ENCODE data around the gene PARD6A.

Gene PARD6A

DNA sequence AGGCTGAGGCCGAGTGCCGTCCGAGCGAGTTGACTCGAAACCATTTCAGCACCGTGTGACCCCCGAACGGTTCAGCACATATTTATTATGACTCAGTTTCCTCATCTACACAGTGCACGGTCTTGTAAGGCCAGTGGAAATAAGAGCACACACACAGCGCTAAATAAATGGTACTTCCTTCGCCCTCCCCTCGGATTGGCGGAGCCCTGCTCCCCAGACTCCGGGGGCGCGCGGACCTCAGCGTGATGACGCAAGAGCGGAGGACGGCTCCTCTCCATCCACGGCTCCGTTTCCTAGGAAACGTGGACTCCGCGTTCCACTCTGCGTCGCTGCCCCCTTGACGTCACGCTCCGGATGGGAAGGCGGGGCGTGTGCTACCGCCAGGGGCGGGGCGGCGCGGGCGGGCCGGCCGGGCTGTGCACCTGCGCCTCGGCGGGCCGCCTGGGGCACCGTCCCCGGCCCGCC, at the start of gene PARD6A:
Gene PARD6A, plus strand, starts transcription at position 397 of the 465 bp plus-strand sequence. CDS start 79 bp downstream, outside the sequence.
- TF ChIP-seq CTCF (IDR thresholded peaks at IDR 0.05): peak; percentile 31

GRCh38 chr16:67613808-67614207, 47.0 kb upstream of the PARD6A start:
- H3K27me3 ChIP-seq: no peaks in the 10 kb centered on the region
- H3K27ac ChIP-seq: no peak overlapping the region
- no peak for TF ChIP-seq CTCF (IDR thresholded peaks at IDR 0.05)
- no peak overlapping the region for H3K4me3 ChIP-seq (ENCODE audit: low read depth in 1 of 2, low read length in 1 of 2)
- H3K9me3 ChIP-seq: no peaks in the 10 kb centered on the region
- no peaks in the 10 kb centered on the region for H3K4me1 ChIP-seq (ENCODE audit: control insufficient read depth in 1 of 2, insufficient read depth in 1 of 2, low read depth in 1 of 2, low read length in 1 of 2)
- peaks cover 77% of the 10 kb centered on the region for H3K36me3 ChIP-seq

More for the DNA sequence above, at the start of gene PARD6A:
- no peaks in the 10 kb centered on the region for H3K9me3 ChIP-seq
- peaks cover 8% of the 10 kb centered on the region for H3K27me3 ChIP-seq
- H3K4me3 ChIP-seq (ENCODE audit: low read depth in 1 of 2, low read length in 1 of 2): peak within 1 kb of the TSS; percentile 93 to 99
- H3K27ac ChIP-seq: peak within 1 kb of the TSS; percentile 95
- H3K4me1 ChIP-seq (ENCODE audit: control insufficient read depth in 1 of 2, insufficient read depth in 1 of 2, low read depth in 1 of 2, low read length in 1 of 2): peaks cover 23 to 29% of the 10 kb centered on the region in 2 experiments
- H3K36me3 ChIP-seq: peaks cover 23% of the 10 kb centered on the region

DNA sequence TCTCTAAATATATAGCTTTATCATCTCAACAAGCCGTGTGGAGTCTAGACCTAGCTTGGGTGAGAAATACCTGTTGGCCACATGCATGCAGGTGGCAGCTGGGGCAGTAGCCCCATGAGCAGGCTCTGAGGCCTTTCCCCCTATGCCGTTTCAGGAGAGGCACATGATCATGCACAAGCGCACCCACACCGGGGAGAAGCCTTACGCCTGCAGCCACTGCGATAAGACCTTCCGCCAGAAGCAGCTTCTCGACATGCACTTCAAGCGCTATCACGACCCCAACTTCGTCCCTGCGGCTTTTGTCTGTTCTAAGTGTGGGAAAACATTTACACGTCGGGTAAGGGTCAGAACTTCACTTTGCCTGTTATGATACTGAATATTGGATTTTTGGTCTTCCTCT, 32.5 kb upstream of the PARD6A start:
- peaks cover 91% of the 10 kb centered on the region for H3K36me3 ChIP-seq

DNA sequence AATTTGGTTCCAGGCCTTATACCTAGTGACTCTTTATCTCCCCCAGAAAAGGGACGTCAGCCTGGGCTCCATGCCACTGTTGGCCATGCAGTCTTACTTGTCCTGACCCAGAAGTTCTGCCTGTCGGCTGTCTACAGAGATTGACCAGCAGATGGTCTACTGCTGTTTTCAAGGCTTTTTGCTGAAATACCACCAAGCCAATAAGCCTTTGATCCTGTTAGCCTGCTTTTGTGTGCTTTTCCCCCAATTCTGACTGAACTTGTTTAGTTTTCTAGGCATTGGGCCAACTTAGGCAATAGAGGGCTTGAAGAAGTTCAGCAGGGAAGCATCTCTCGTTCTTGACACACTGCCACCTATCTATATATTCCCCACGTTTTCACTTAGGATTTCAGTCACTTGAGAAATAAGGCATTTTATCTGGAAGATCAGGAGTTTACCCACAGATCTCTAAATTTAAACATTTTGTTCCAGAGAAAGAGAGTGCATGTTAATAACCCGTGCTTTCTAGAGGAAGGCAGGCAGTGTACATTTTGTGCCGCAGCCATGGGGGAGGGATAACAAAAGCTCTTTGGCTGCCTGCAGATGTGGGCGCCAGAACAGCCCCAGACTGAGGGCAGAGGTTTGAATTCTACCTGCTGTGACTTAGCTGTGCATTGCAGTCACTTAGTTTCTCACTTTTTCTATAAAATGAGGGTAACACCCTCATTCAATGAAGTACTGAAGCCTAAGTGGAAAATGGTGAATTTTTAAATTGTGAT, 28.2 kb upstream of the PARD6A start:
- H3K9me3 ChIP-seq: no peaks in the 10 kb centered on the region
- no peak for TF ChIP-seq CTCF (IDR thresholded peaks at IDR 0.05)
- H3K4me3 ChIP-seq (ENCODE audit: low read depth in 1 of 2, low read length in 1 of 2): no peak overlapping the region
- H3K36me3 ChIP-seq: peaks cover 94% of the 10 kb centered on the region
- no peak overlapping the region for H3K27ac ChIP-seq
- no peaks in the 10 kb centered on the region for H3K27me3 ChIP-seq
- H3K4me1 ChIP-seq (ENCODE audit: control insufficient read depth in 1 of 2, insufficient read depth in 1 of 2, low read depth in 1 of 2, low read length in 1 of 2): no peaks in the 10 kb centered on the region

More for the DNA sequence above, 32.5 kb upstream of the PARD6A start:
- H3K27me3 ChIP-seq: no peaks in the 10 kb centered on the region
- no peak overlapping the region for H3K27ac ChIP-seq
- TF ChIP-seq CTCF (IDR thresholded peaks at IDR 0.05): no peak
- H3K9me3 ChIP-seq: no peaks in the 10 kb centered on the region
- no peak overlapping the region for H3K4me3 ChIP-seq (ENCODE audit: low read depth in 1 of 2, low read length in 1 of 2)
- H3K4me1 ChIP-seq (ENCODE audit: control insufficient read depth in 1 of 2, insufficient read depth in 1 of 2, low read depth in 1 of 2, low read length in 1 of 2): no peaks in the 10 kb centered on the region

DNA sequence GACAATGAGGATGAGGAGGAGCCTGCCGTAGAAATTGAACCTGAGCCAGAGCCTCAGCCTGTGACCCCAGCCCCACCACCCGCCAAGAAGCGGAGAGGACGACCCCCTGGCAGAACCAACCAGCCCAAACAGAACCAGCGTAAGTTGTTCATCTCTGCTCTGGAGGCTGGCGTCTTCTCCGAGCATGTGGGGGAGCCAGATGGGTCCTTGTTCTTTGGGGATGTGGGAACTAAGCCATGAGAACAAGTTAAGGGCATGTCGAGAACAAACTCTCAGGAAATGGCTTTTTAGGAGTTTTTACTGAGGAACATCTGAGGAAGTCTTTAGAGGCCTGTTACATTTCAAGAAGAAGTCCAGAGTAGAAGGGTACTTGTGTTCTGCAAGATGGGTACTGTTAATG, 24.0 kb upstream of the PARD6A start:
- no peak overlapping the region for H3K4me3 ChIP-seq (ENCODE audit: low read depth in 1 of 2, low read length in 1 of 2)
- peaks cover 79% of the 10 kb centered on the region for H3K36me3 ChIP-seq
- no peaks in the 10 kb centered on the region for H3K4me1 ChIP-seq (ENCODE audit: control insufficient read depth in 1 of 2, insufficient read depth in 1 of 2, low read depth in 1 of 2, low read length in 1 of 2)
- H3K27me3 ChIP-seq: no peaks in the 10 kb centered on the region
- H3K9me3 ChIP-seq: no peaks in the 10 kb centered on the region
- no peak overlapping the region for H3K27ac ChIP-seq
- TF ChIP-seq CTCF (IDR thresholded peaks at IDR 0.05): no peak

Measured in neutrophil (primary cell).